B cell (primary cell): Measurements from ENCODE around the gene CCNK.

Experiments
- CTCF ChIP-seq: fragments of 200-600 bp; IDR thresholded peaks from one replicate; pipeline ENCODE4 v1.8.0; 2022; ENCODE audit warnings: antibody characterized with exemption, mild to moderate bottlenecking
- EZH2 ChIP-seq: IDR thresholded peaks from 2 replicates; pipeline ENCODE4 v1.6.1; 2012; ENCODE audit warnings: borderline replicate concordance, low read depth, mild to moderate bottlenecking, moderate library complexity, low read length; ENCODE audit not compliant: insufficient read depth, poor library complexity, severe bottlenecking

- TF ChIP-seq CTCF: no peak
- TF ChIP-seq EZH2: no peak
These were observed 27.9 kb downstream of the CCNK start for GRCh38 chr14:99508896-99509629.
